H1 (cell line): ENCODE results near the gene CSRP3. TPM values are rescaled to one million over a fixed set of nuclear protein-coding genes. Genes with fewer than 3 reads are reported as not detected.

Experiments used
- CTCF ChIA-PET: fragments of 300-600 bp; sonication (Branson Sonifier 250); formaldehyde crosslinking; loops from one replicate; lab custom pipeline; 2021; ENCODE audit not compliant: partially characterized antibody; lab: Charles Lee
- POLR2A ChIA-PET: fragments of 300-600 bp; sonication (Branson Sonifier 250); formaldehyde crosslinking; loops from one replicate; lab custom pipeline; 2021; ENCODE audit warnings: inconsistent platforms; ENCODE audit not compliant: partially characterized antibody; lab: Charles Lee
- DNase-seq, 2 experiments: peaks; one replicate each; pipeline versions ENCODE4 v3.0.0 to v3.0.0-alpha.2; 2010 to 2022; ENCODE audit warnings: low spot score in 2 of 2, low read depth in 1 of 2, mixed read lengths in 1 of 2
- FAIRE-seq: peaks from 2 replicates; lab custom pipeline; 2011; peaks lifted over from hg19 to GRCh38; lab: Jason Lieb, UNC
- H2AFZ ChIP-seq: 2 replicates; pipeline ENCODE4 v1.8.1; 2012; ENCODE audit warnings: low read length, inconsistent platforms
- H2AK5ac ChIP-seq: 2 replicates; pipeline ENCODE4 v1.6.1; 2013; ENCODE audit warnings: low read depth, low read length
- H2BK120ac ChIP-seq: replicated peaks from 2 replicates; pipeline ENCODE3; 2013; ENCODE audit warnings: low read depth, low read length, inconsistent platforms
- H2BK12ac ChIP-seq: 2 replicates; pipeline ENCODE4 v1.6.1; 2013; ENCODE audit warnings: low read depth, low read length
- H2BK15ac ChIP-seq: 2 replicates; pipeline ENCODE4 v1.6.1; 2013; ENCODE audit warnings: low read length
- H2BK20ac ChIP-seq: 2 replicates; pipeline ENCODE4 v1.6.1; 2013; ENCODE audit warnings: low read length
- H2BK5ac ChIP-seq: 2 replicates; pipeline ENCODE4 v1.6.1; 2013; ENCODE audit warnings: low read depth, low read length
- H3K14ac ChIP-seq: 2 replicates; pipeline ENCODE4 v1.6.1; 2013; ENCODE audit warnings: inconsistent platforms; ENCODE audit not compliant: insufficient read length
- H3K18ac ChIP-seq: 2 replicates; pipeline ENCODE4 v1.6.1; 2013; ENCODE audit warnings: low read length; ENCODE audit errors: extremely low read depth
- H3K23ac ChIP-seq: 2 replicates; pipeline ENCODE4 v1.6.1; 2013; ENCODE audit warnings: inconsistent platforms; ENCODE audit not compliant: insufficient read length
- H3K23me2 ChIP-seq: 2 replicates; pipeline ENCODE4 v1.6.1; 2013; ENCODE audit warnings: low read depth, low read length
- H3K27ac ChIP-seq: 2 replicates; pipeline ENCODE4 v1.6.1; 2011; ENCODE audit warnings: low read depth, low read length, inconsistent platforms
- H3K27me3 ChIP-seq, 4 experiments: replicated peaks in 1 of 4; 1 replicate in 1 of 4; 2 replicates in 3 of 4; pipeline versions ENCODE4 v1.6.1 to v1.8.1; 2011 to 2013; ENCODE audit warnings: low read length in 3 of 4, mild to moderate bottlenecking in 3 of 4, inconsistent platforms in 2 of 4, mixed read lengths in 2 of 4, moderate library complexity in 1 of 4; ENCODE audit not compliant: control insufficient read depth in 3 of 4, insufficient read depth in 3 of 4; ENCODE audit errors: extremely low read depth in 1 of 4
- H3K36me3 ChIP-seq, 4 experiments: 2 replicates each; pipeline versions ENCODE4 v1.6.1 to v1.8.1; 2011 to 2013; ENCODE audit warnings: mild to moderate bottlenecking in 4 of 4, low read length in 3 of 4, moderate library complexity in 2 of 4, control low read depth in 1 of 4, inconsistent platforms in 1 of 4; ENCODE audit not compliant: insufficient read depth in 4 of 4, control insufficient read depth in 2 of 4
- H3K4ac ChIP-seq: replicated peaks from 2 replicates; pipeline ENCODE3; 2013; ENCODE audit warnings: low read length, low read depth, mixed read lengths, inconsistent platforms; ENCODE audit not compliant: insufficient read length
- H3K4me1 ChIP-seq, 4 experiments: replicated peaks in 1 of 4; 1 replicate in 1 of 4; 2 replicates in 3 of 4; pipeline versions ENCODE4 v1.6.1 to v1.8.1; 2011 to 2013; ENCODE audit warnings: low read length in 3 of 4, inconsistent platforms in 2 of 4, mixed read lengths in 1 of 4; ENCODE audit not compliant: insufficient read depth in 4 of 4, control insufficient read depth in 3 of 4
- H3K4me2 ChIP-seq, 2 experiments: 2 replicates each; pipeline versions ENCODE4 v1.6.1 to v1.8.1; 2011 to 2013; ENCODE audit warnings: low read depth in 2 of 2, low read length in 2 of 2, control low read depth in 1 of 2, inconsistent platforms in 1 of 2, mild to moderate bottlenecking in 1 of 2; ENCODE audit not compliant: insufficient read depth in 1 of 2
- H3K4me3 ChIP-seq, 4 experiments: fragments of 200-600, 300-600 bp in 1 of 4; sonication (generic), shearing (Covaris generic), sonication (Bioruptor Twin) in 1 of 4; 2 replicates each; pipeline versions ENCODE4 v1.5.1 to v1.8.1; 2011 to 2016; ENCODE audit warnings: low read length in 4 of 4, low read depth in 3 of 4, control low read depth in 2 of 4, inconsistent platforms in 2 of 4, mild to moderate bottlenecking in 2 of 4, mixed read lengths in 1 of 4, moderate library complexity in 1 of 4; ENCODE audit not compliant: insufficient read depth in 2 of 4; ENCODE audit errors: extremely low read depth in 1 of 4
- H3K56ac ChIP-seq: replicated peaks from 2 replicates; pipeline ENCODE3; 2013; ENCODE audit warnings: low read depth, mild to moderate bottlenecking, mixed read lengths, low read length, inconsistent platforms; ENCODE audit not compliant: insufficient read length
- H3K79me1 ChIP-seq: 2 replicates; pipeline ENCODE4 v1.6.1; 2013; ENCODE audit warnings: low read depth, low read length, control low read depth
- H3K79me2 ChIP-seq, 2 experiments: 2 replicates each; pipeline versions ENCODE4 v1.6.1 to v1.8.1; 2012 to 2013; ENCODE audit warnings: low read length in 2 of 2, mild to moderate bottlenecking in 2 of 2, inconsistent platforms in 1 of 2; ENCODE audit not compliant: insufficient read depth in 2 of 2, control insufficient read depth in 1 of 2
- H3K9ac ChIP-seq, 4 experiments: replicated peaks in 1 of 4; 1 replicate in 1 of 4; 2 replicates in 3 of 4; pipeline versions ENCODE4 v1.6.1 to v1.8.1; 2011 to 2013; ENCODE audit warnings: low read depth in 3 of 4, low read length in 3 of 4, control low read depth in 2 of 4, mild to moderate bottlenecking in 2 of 4, moderate library complexity in 2 of 4, inconsistent platforms in 1 of 4; ENCODE audit errors: extremely low read depth in 1 of 4
- H3K9me3 ChIP-seq, 2 experiments: 2 replicates each; pipeline versions ENCODE4 v1.6.1 to v1.8.1; 2012 to 2013; ENCODE audit warnings: mild to moderate bottlenecking in 2 of 2, moderate library complexity in 2 of 2, control low read depth in 1 of 2, inconsistent platforms in 1 of 2, low read depth in 1 of 2, low read length in 1 of 2, mixed read lengths in 1 of 2; ENCODE audit not compliant: insufficient read depth in 2 of 2
- H4K20me1 ChIP-seq, 2 experiments: replicated peaks in 1 of 2; 2 replicates each; pipeline versions ENCODE3 to v1.8.1; 2011 to 2013; ENCODE audit warnings: inconsistent platforms in 2 of 2, low read length in 2 of 2, mild to moderate bottlenecking in 1 of 2; ENCODE audit not compliant: insufficient read depth in 2 of 2, control insufficient read depth in 1 of 2
- H4K5ac ChIP-seq: 2 replicates; pipeline ENCODE4 v1.6.1; 2013; ENCODE audit warnings: low read length, low read depth, mixed read lengths, inconsistent platforms; ENCODE audit not compliant: insufficient read length
- H4K8ac ChIP-seq: 2 replicates; pipeline ENCODE4 v1.8.0; 2013; ENCODE audit warnings: mild to moderate bottlenecking, moderate library complexity, low read length, inconsistent platforms; ENCODE audit not compliant: insufficient read depth; ENCODE audit errors: extremely low read depth
- H4K91ac ChIP-seq: replicated peaks from 2 replicates; pipeline ENCODE3; 2013; ENCODE audit warnings: low read length, mixed read lengths, inconsistent platforms; ENCODE audit not compliant: insufficient read length
- ASH2L ChIP-seq: fragments of 200-600, 300-600 bp; sonication (generic); IDR thresholded peaks from one replicate; pipeline ENCODE4 v1.7.1; 2017; ENCODE audit warnings: low read length
- BRCA1 ChIP-seq: IDR thresholded peaks from 2 replicates; pipeline ENCODE4 v1.6.1; 2012; ENCODE audit warnings: low read depth, low read length, improper control_type of control experiment
- CHD2 ChIP-seq: IDR thresholded peaks from 2 replicates; pipeline ENCODE4 v1.6.1; 2012; ENCODE audit warnings: low read length, improper control_type of control experiment
- CTBP2 ChIP-seq: IDR thresholded peaks from 2 replicates; pipeline ENCODE4 v1.7.0; 2011; ENCODE audit warnings: borderline replicate concordance, mild to moderate bottlenecking, moderate library complexity, mixed read lengths, low read length; ENCODE audit not compliant: insufficient read depth, insufficient read length
- EGR1 ChIP-seq: IDR thresholded peaks from 2 replicates; pipeline ENCODE4 v1.6.1; 2011; ENCODE audit warnings: low read depth, low read length, borderline replicate concordance
- EZH2 ChIP-seq: fragments of 200-600 bp; sonication (generic); IDR thresholded peaks from 2 replicates; pipeline ENCODE4 v1.7.1; 2012; ENCODE audit warnings: low read depth, mild to moderate bottlenecking, moderate library complexity, low read length, inconsistent platforms; ENCODE audit not compliant: severe bottlenecking
- NRF1 ChIP-seq: IDR thresholded peaks from 2 replicates; pipeline ENCODE4 v1.6.1; 2011; ENCODE audit warnings: mild to moderate bottlenecking, low read depth, low read length, improper control_type of control experiment
- SIX5 ChIP-seq: IDR thresholded peaks from 2 replicates; pipeline ENCODE4 v1.6.1; 2011; ENCODE audit warnings: mild to moderate bottlenecking, low read depth, low read length
- WGBS, 2 experiments: shearing (Covaris generic) in 1 of 2; methylation state at CpG; one replicate each; pipeline versions ENCODE4 v1.1.6 to v1.1.7; 2013 to 2015; ENCODE audit warnings: low lambda C conversion rate in 2 of 2, mixed read lengths in 2 of 2, inconsistent platforms in 1 of 2, low coverage in 1 of 2, missing lambda C conversion rate in 1 of 2; ENCODE audit not compliant: insufficient replicate concordance in 2 of 2, insufficient coverage in 1 of 2, insufficient read length in 1 of 2; ENCODE audit errors: extremely low coverage in 1 of 2, missing lambda C conversion rate in 1 of 2; 5-methylcytosine and 5-hydroxymethylcytosine counted together
- polyA plus RNA-seq, 7 experiments: library from polyadenylated mRNA; depleted of rRNA in 3 of 7; stranded (reverse) in 5 of 7; unstranded in 2 of 7; fragments of >200 nt in 5 of 7; fragments of 200-250 nt in 2 of 7; gene quantifications; 1 replicate in 5 of 7; 2 replicates in 1 of 7; 4 replicates in 1 of 7; pipeline versions ENCODE4 v1.2.1 to v1.2.3, GENCODE V29; 2011 to 2013; ENCODE audit warnings: missing spikeins in 2 of 7, mixed read lengths in 2 of 7
- total RNA-seq: library from RNA; stranded (reverse); fragmentation: NEBNext Ultra II Directional; extraction: Animal tissue kit (Norgen Biotek cat#: 25700); gene quantifications from 2 replicates; pipeline ENCODE4 v1.2.1, GENCODE V29; 2021
- TF ChIP-seq, protein P1 (sequence below), 3 experiments: IDR thresholded peaks; 1 replicate in 2 of 3; 2 replicates in 1 of 3; pipeline versions ENCODE4 v1.5.1 to v1.6.1; 2011; ENCODE audit warnings: low read length in 3 of 3, mild to moderate bottlenecking in 3 of 3, inconsistent platforms in 2 of 3, low read depth in 1 of 3, moderate library complexity in 1 of 3; ENCODE audit not compliant: insufficient read depth in 1 of 3; ENCODE audit errors: control extremely low read depth in 1 of 3

CSRP3 gene
- total and polyA plus RNA-seq, 2 of the 8 experiments (the other 6 are each of a cell fraction or from before 2014, with no cell fraction given) = not detected

GRCh38 chr11:19240420-19241259 is 38.9 kb upstream of the CSRP3 start, which contains the start of gene E2F8:
Gene E2F8 (minus strand): TSS chr11:19240945. CDS start chr11:19240121, 824 bp downstream.
- Histone ChIP-seq H3K79me2 (no peaks in the 10 kb centered on the region), H3K9ac (peak within 1 kb of the TSS; percentile 62 to 94 (median 72)), H3K9me3 (no peaks in the 10 kb centered on the region), H3K4me2 (peak within 1 kb of the TSS; percentile 94 to 100), H3K23me2 (peaks cover 13% of the 10 kb centered on the region), H4K5ac (no peak within 1 kb of the TSS), H3K56ac (peak within 1 kb of the TSS; percentile 43), H2BK120ac (no peak within 1 kb of the TSS), H3K14ac (no peak within 1 kb of the TSS), H4K8ac (no peak within 1 kb of the TSS), H2BK12ac (no peak within 1 kb of the TSS), H2BK5ac (no peak within 1 kb of the TSS), H3K4me3 (peak within 1 kb of the TSS; percentile 74 to 88 (median 80)), H3K18ac (peak within 1 kb of the TSS; percentile 91), H4K91ac (no peak within 1 kb of the TSS), H3K23ac (no peak within 1 kb of the TSS), H2AFZ (peak within 1 kb of the TSS; percentile 90), H3K79me1 (no peaks in the 10 kb centered on the region), H3K4ac (no peak within 1 kb of the TSS), H3K27ac (peak within 1 kb of the TSS; percentile 65; the same call in 1 of the 2 replicates), H2BK15ac (peak within 1 kb of the TSS; percentile 81; the same call in 1 of the 2 replicates), H4K20me1 (peaks cover 0 to 2% of the 10 kb centered on the region in 2 experiments), H3K4me1 (peaks cover 0 to 7% (median 3%) of the 10 kb centered on the region in 4 experiments; a peak in 3 of 7 replicates), H2BK20ac (no peak within 1 kb of the TSS), H2AK5ac (no peak within 1 kb of the TSS), H3K36me3 (peaks cover 0 to 10% (median 8%) of the 10 kb centered on the region in 4 experiments; a peak in 4 of 8 replicates), H3K27me3 (peaks cover 9 to 28% (median 20%) of the 10 kb centered on the region in 4 experiments)
- ChIA-PET CTCF (interaction anchor here (0.6 kb wide), 1 partner anchor 20 kb away, joined by 3 read pairs; no protein-coding TSS in a partner anchor), POLR2A (interaction anchor here (0.8 to 1.4 kb wide), 7 partner anchors 13 to 169 kb away, joined by 3 to 4 read pairs (median 3); no protein-coding TSS in a partner anchor)
- WGBS, 2 experiments = 3% methylated on average over 36 of the region's 59 CpGs; no CpG with 5 or more reads in 1 of the 2 experiments
- DNase-seq (peak; percentile 80 to 96), FAIRE-seq (no peak)
- no peak for TF ChIP-seq BRCA1
- no peak for TF ChIP-seq EZH2
- no peak for TF ChIP-seq SIX5
- TF ChIP-seq CHD2 = peak; percentile 65
- TF ChIP-seq NRF1 = no peak
- TF ChIP-seq ASH2L = no peak
- TF ChIP-seq, protein P1, sequence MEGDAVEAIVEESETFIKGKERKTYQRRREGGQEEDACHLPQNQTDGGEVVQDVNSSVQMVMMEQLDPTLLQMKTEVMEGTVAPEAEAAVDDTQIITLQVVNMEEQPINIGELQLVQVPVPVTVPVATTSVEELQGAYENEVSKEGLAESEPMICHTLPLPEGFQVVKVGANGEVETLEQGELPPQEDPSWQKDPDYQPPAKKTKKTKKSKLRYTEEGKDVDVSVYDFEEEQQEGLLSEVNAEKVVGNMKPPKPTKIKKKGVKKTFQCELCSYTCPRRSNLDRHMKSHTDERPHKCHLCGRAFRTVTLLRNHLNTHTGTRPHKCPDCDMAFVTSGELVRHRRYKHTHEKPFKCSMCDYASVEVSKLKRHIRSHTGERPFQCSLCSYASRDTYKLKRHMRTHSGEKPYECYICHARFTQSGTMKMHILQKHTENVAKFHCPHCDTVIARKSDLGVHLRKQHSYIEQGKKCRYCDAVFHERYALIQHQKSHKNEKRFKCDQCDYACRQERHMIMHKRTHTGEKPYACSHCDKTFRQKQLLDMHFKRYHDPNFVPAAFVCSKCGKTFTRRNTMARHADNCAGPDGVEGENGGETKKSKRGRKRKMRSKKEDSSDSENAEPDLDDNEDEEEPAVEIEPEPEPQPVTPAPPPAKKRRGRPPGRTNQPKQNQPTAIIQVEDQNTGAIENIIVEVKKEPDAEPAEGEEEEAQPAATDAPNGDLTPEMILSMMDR (IDR thresholded peaks at IDR 0.05; ENCODE audit: control extremely low read depth in 1 of 3, insufficient read depth in 1 of 3, low read depth in 1 of 3, low read length in 3 of 3) = no peak
- TF ChIP-seq EGR1 = no peak
- peak; percentile 4 for TF ChIP-seq CTBP2
